Sigmoid colon (tissue), 7 donors: ENCODE measurements around the gene DLL3. TPM values are rescaled to one million over a fixed set of nuclear protein-coding genes. Genes with fewer than 3 reads are reported as not detected.

Experiments
- DNase-seq: peaks from one replicate; pipeline ENCODE4 v3.0.0-alpha.2; 2019
- H3K27ac ChIP-seq, 4 donors: fragments of 200-600 bp; sonication (generic); one replicate each; pipeline ENCODE4 v1.5.1; 2016 to 2019; ENCODE audit warnings: mild to moderate bottlenecking in 1 of 4
- H3K27me3 ChIP-seq, 3 donors: fragments of 200-600 bp; sonication (generic); one replicate each; pipeline ENCODE4 v1.5.1; 2019; ENCODE audit warnings: mild to moderate bottlenecking in 1 of 3
- H3K36me3 ChIP-seq, 4 donors: fragments of 200-600 bp; sonication (generic); one replicate each; pipeline ENCODE4 v1.5.1; 2016 to 2019
- H3K4me1 ChIP-seq, 4 donors: fragments of 200-600 bp; sonication (generic); one replicate each; pipeline ENCODE4 v1.5.1; 2017 to 2019
- H3K4me3 ChIP-seq, 4 donors: fragments of 200-600 bp; sonication (generic); one replicate each; pipeline ENCODE4 v1.5.1; 2017 to 2019; ENCODE audit warnings: mild to moderate bottlenecking in 2 of 4, moderate library complexity in 1 of 4
- H3K9me3 ChIP-seq, 4 donors: fragments of 200-600 bp in 3 of 4; sonication (generic) in 3 of 4; one replicate each; pipeline versions ENCODE4 v1.5.1 to v1.6.1; 2013 to 2019
- CTCF ChIP-seq, 4 experiments: fragments of 450-650 bp in 3 of 4; fragments of 200-600 bp in 1 of 4; IDR thresholded peaks; one replicate each; pipeline ENCODE4 v1.5.1; 2016 to 2019; ENCODE audit warnings: antibody characterized with exemption in 4 of 4, mild to moderate bottlenecking in 3 of 4, moderate library complexity in 2 of 4
- EP300 ChIP-seq, 4 donors: sonication (generic); formaldehyde crosslinking; IDR thresholded peaks; one replicate each; pipeline ENCODE4 v1.6.1; 2017; ENCODE audit warnings: antibody characterized with exemption in 4 of 4
- POLR2A ChIP-seq, 2 donors: fragments of 450-650 bp; IDR thresholded peaks; one replicate each; pipeline ENCODE4 v1.6.1; 2016; ENCODE audit warnings: antibody characterized with exemption in 2 of 2, mild to moderate bottlenecking in 2 of 2, moderate library complexity in 2 of 2
- POLR2AphosphoS5 ChIP-seq, 4 donors: sonication (generic); formaldehyde crosslinking; IDR thresholded peaks; one replicate each; pipeline ENCODE4 v1.6.1; 2017; ENCODE audit warnings: antibody characterized with exemption in 4 of 4
- WGBS, 2 donors: extraction: QIAGEN DNeasy Blood & Tissue Kit; methylation state at CpG; one replicate each; pipeline ENCODE4 v1.1.7; 2013; 5-methylcytosine and 5-hydroxymethylcytosine counted together
- intact Hi-C: fragments of 100-400 bp; cut with DNase I; formaldehyde crosslinking; loops from one replicate; pipeline ENCODE4 v1.15.1; 2023
- polyA plus RNA-seq, 3 donors: library from polyadenylated mRNA; stranded (reverse); fragments of 200-250 nt; gene quantifications; one replicate each; pipeline ENCODE4 v1.2.3, GENCODE V29; 2013
- total RNA-seq, 4 donors: library from RNA; depleted of rRNA; stranded (reverse); fragments of >200 nt; gene quantifications; one replicate each; pipeline ENCODE4 v1.1.0, GENCODE V29; 2016
- donor health status: healthy with polysubstance abuse.
- donor health status: Bipolar disorder and iron deficiency.
- donor health status: healthy.

Gene DLL3
- total and polyA plus RNA-seq, 7 donors = 0.17 to 0.36 TPM; not detected in 5

- DNase-seq = no peak
- no peak overlapping the region for H3K27ac ChIP-seq
- WGBS, 2 donors = 64 to 77% methylated on average over 5 of the region's 5 CpGs
- H3K9me3 ChIP-seq = no peaks in the 10 kb centered on the region
- no peak overlapping the region for H3K4me3 ChIP-seq
- intact Hi-C loops = no loop called here
- TF ChIP-seq CTCF (IDR thresholded peaks at IDR 0.05) = no peak
- no peak for TF ChIP-seq EP300 (IDR thresholded peaks at IDR 0.05)
- TF ChIP-seq POLR2A (IDR thresholded peaks at IDR 0.05) = no peak
- TF ChIP-seq POLR2AphosphoS5 (IDR thresholded peaks at IDR 0.05) = no peak
- H3K36me3 ChIP-seq = no peaks in the 10 kb centered on the region
- H3K4me1 ChIP-seq = peaks cover 0 to 16% (median 14%) of the 10 kb centered on the region in 4 donors
- H3K27me3 ChIP-seq = peaks cover 18 to 36% (median 24%) of the 10 kb centered on the region in 3 donors
Measured at GRCh38 chr19:39518458-39518857, 19.7 kb downstream of the DLL3 start.

GRCh38 chr19:39518975-39519374, 20.2 kb downstream of the DLL3 start:
- Histone ChIP-seq H3K27ac (no peak overlapping the region), H3K4me1 (peaks cover 0 to 16% (median 14%) of the 10 kb centered on the region in 4 donors), H3K4me3 (no peak overlapping the region), H3K9me3 (no peaks in the 10 kb centered on the region), H3K27me3 (peaks cover 18 to 31% (median 20%) of the 10 kb centered on the region in 3 donors), H3K36me3 (no peaks in the 10 kb centered on the region)
- no peak for TF ChIP-seq POLR2A (IDR thresholded peaks at IDR 0.05)
- no peak for TF ChIP-seq POLR2AphosphoS5 (IDR thresholded peaks at IDR 0.05)
- TF ChIP-seq EP300 (IDR thresholded peaks at IDR 0.05) = no peak
- no peak for TF ChIP-seq CTCF (IDR thresholded peaks at IDR 0.05)
- DNase-seq = no peak
- 30 to 63% methylated on average over 9 of the region's 9 CpGs for WGBS, 2 donors
- intact Hi-C loops = no loop called here

- Histone ChIP-seq H3K36me3 (no peaks in the 10 kb centered on the region), H3K9me3 (no peaks in the 10 kb centered on the region), H3K4me3 (no peak overlapping the region), H3K27me3 (peaks cover 1 to 12% (median 4%) of the 10 kb centered on the region in 3 donors), H3K4me1 (peaks cover 0 to 3% (median under 1%) of the 10 kb centered on the region in 4 donors), H3K27ac (no peak overlapping the region)
- intact Hi-C loops = no loop called here
- TF ChIP-seq POLR2AphosphoS5 (IDR thresholded peaks at IDR 0.05) = no peak
- no peak for TF ChIP-seq EP300 (IDR thresholded peaks at IDR 0.05)
- no peak for TF ChIP-seq CTCF (IDR thresholded peaks at IDR 0.05)
- no peak for TF ChIP-seq POLR2A (IDR thresholded peaks at IDR 0.05)
- WGBS, 2 donors = 75 to 86% methylated on average over 8 of the region's 8 CpGs
- no peak for DNase-seq
Measured at GRCh38 chr19:39520541-39521484, 22.1 kb downstream of the DLL3 start.

- WGBS, 2 donors = 35 to 70% methylated on average over 8 of the region's 8 CpGs
- peak; percentile 40 for DNase-seq
- TF ChIP-seq CTCF (IDR thresholded peaks at IDR 0.05) (no peak), EP300 (IDR thresholded peaks at IDR 0.05) (no peak), POLR2A (IDR thresholded peaks at IDR 0.05) (no peak), POLR2AphosphoS5 (IDR thresholded peaks at IDR 0.05) (no peak)
- no peak overlapping the region for H3K4me3 ChIP-seq
- no peaks in the 10 kb centered on the region for H3K9me3 ChIP-seq
- H3K27ac ChIP-seq = no peak overlapping the region
- intact Hi-C loops = no loop called here
- H3K27me3 ChIP-seq = no peaks in the 10 kb centered on the region
- H3K36me3 ChIP-seq = peaks cover 0 to 8% (median 0%) of the 10 kb centered on the region in 4 donors
- no peaks in the 10 kb centered on the region for H3K4me1 ChIP-seq
Measured at GRCh38 chr19:39524495-39524894, 25.7 kb downstream of the DLL3 start.
